ACC112 (cell line): ENCODE data around the gene GFOD1.
A peak's percentile ranks its signal among the peaks of the same experiment; 100 is the strongest.
"Not testable (repeated sequence)": the region's sequence is repeated elsewhere in the genome, so short reads cannot be mapped to it uniquely, and the experiment has no call there.

Experiments
- H2AFZ ChIP-seq: fragments of 200-600 bp; sonication (generic); one replicate; pipeline ENCODE4 v1.6.0; 2017; ENCODE audit warnings: antibody characterized with exemption, low read length; ENCODE audit not compliant: unreplicated experiment
- H3K27ac ChIP-seq: fragments of 200-600 bp; sonication (generic); 2 replicates; pipeline ENCODE4 v1.5.1; 2014; ENCODE audit warnings: low read depth, mild to moderate bottlenecking, antibody characterized with exemption, low read length, moderate library complexity
- H3K27me3 ChIP-seq: fragments of 200-600 bp; sonication (generic); 2 replicates; pipeline ENCODE4 v1.6.1; 2014; ENCODE audit warnings: mild to moderate bottlenecking, antibody characterized with exemption, low read length, moderate library complexity, mixed read lengths; ENCODE audit not compliant: insufficient read depth
- H3K36me3 ChIP-seq: fragments of 200-600 bp; sonication (generic); 2 replicates; pipeline ENCODE4 v1.6.1; 2016; ENCODE audit warnings: mild to moderate bottlenecking, antibody characterized with exemption, low read length, moderate library complexity, mixed read lengths; ENCODE audit not compliant: insufficient read depth
- H3K4me1 ChIP-seq: fragments of 200-600 bp; sonication (generic); one replicate; pipeline ENCODE4 v1.6.1; 2016; ENCODE audit warnings: low read length, mixed read lengths; ENCODE audit not compliant: insufficient read depth, unreplicated experiment, control insufficient read depth
- H3K4me3 ChIP-seq: fragments of 200-600 bp; sonication (generic); 2 replicates; pipeline ENCODE4 v1.5.1; 2014; ENCODE audit warnings: mild to moderate bottlenecking, low read depth, low read length
- H3K79me2 ChIP-seq: fragments of 200-600 bp; sonication (generic); one replicate; pipeline ENCODE4 v1.6.0; 2016; ENCODE audit warnings: low read length; ENCODE audit not compliant: control insufficient read depth, unreplicated experiment, insufficient read depth

Gene GFOD1

DNA sequence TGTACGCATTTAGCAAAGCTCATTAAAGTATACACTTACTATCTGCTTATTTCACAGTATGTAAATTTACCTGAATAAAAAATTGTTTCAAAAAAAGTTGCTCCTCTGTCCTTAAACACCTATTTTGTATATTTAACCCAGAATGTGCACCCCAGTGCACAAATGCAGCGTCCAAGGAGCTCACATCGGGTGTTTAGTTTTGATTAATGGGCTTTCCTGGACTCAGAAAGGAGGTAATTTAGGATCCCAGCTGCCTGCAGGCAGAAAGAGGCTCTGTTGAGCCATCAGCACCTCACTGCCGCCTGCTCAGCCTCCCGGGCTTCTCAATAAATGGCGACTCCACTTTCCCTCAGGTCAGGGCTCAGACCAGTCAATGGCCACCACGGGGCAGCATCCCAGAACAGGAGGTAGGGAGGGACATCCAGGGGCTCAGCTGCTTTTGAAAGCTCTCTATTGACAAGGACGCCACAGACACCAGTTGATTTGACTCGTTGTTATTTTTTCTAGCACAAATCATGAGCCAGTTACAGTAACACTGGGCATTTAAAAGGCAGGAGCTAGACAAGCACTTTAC lies 88.9 kb downstream of the GFOD1 start:
- no peak overlapping the region for H2AFZ ChIP-seq
- no peaks in the 10 kb centered on the region for H3K79me2 ChIP-seq
- H3K27ac ChIP-seq = no peak overlapping the region
- H3K4me1 ChIP-seq = peaks cover 7% of the 10 kb centered on the region
- H3K4me3 ChIP-seq = no peak overlapping the region
- no peaks in the 10 kb centered on the region for H3K36me3 ChIP-seq
- no peaks in the 10 kb centered on the region for H3K27me3 ChIP-seq

DNA sequence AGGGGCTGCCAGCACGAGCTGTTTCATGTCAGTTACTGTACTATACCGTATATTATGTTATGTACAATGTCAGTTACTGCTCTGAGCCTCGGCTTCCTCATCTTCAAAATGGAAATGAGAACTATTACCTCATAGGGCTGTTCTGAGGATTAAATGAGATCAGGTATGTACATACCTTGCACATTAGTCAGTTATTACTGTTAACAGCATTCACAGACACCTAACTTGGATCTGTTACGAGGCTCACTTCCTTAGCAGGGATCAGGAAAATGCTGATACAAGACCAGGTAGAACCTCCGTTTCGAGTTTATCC lies 89.4 kb downstream of the GFOD1 start:
- Histone ChIP-seq H3K36me3 (no peaks in the 10 kb centered on the region), H3K27ac (no peak overlapping the region), H2AFZ (no peak overlapping the region), H3K4me3 (no peak overlapping the region), H3K79me2 (no peaks in the 10 kb centered on the region), H3K4me1 (peaks cover 4% of the 10 kb centered on the region), H3K27me3 (no peaks in the 10 kb centered on the region)

DNA sequence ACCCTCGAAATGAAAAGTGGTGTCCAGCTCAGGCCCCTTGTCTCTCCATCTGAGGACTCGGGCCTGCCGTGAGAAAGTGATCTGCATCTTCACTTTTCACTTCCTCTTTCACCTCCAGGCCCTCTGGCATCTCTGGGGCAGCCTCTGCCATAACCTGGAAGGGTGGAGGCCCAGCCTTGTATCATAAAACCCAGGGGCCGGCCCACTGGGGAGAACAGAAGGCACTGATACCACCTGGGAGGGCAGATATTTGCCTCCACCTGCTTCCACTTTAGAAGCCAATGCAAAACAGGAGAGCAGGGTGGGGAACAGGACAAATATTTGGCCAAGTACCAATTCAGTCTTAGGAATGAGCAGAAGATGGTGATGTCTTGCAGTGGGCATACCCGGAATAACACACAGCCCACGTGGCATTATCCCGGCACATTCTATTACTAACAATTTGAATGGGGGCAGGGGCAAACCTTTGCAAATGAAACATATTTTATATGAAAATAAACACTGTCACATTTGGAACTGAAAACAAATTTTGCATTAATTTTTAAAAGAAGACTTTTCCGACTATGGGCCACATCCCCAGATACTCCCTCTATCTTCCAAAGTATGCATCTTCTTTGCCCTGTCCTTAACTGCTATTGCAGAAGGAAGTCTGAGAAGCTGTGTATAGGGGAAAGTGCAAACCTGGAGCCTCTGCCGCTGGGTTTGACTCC lies 89.9 kb downstream of the GFOD1 start:
- Histone ChIP-seq H2AFZ (no peak overlapping the region), H3K27me3 (no peaks in the 10 kb centered on the region), H3K4me1 (peaks cover 4% of the 10 kb centered on the region), H3K79me2 (no peaks in the 10 kb centered on the region), H3K4me3 (no peak overlapping the region), H3K36me3 (no peaks in the 10 kb centered on the region), H3K27ac (no peak overlapping the region)

DNA sequence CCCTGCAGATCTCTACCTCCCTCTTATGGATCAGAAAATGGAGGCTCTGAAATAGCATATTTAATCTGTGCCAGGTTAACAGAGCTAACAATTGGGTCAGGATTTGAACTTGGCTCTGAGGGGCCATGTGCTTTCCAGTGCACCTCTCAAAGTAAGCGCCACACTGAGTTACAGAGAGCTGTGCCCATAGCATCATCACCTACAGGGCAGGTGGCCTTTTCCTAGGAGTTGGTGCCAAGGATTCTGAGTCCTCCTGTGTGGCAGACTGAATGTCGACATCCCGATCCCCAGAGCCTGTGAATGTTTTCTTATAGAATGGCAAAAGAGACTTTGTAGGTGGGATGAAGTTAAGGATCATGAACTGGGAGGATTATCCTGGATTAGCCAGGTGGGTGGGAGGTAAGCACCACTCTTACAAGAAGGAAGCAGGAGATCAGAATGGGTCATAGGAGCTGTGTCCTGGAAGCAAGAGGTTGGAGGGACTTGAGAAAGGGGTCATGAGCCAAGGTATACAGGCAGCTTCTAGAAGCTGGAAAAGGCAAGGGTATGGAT lies 91.1 kb downstream of the GFOD1 start:
- Histone ChIP-seq H3K36me3 (no peaks in the 10 kb centered on the region), H3K79me2 (no peaks in the 10 kb centered on the region), H3K27ac (no peak overlapping the region), H3K4me3 (no peak overlapping the region), H2AFZ (no peak overlapping the region), H3K4me1 (peaks cover 4% of the 10 kb centered on the region), H3K27me3 (no peaks in the 10 kb centered on the region)

DNA sequence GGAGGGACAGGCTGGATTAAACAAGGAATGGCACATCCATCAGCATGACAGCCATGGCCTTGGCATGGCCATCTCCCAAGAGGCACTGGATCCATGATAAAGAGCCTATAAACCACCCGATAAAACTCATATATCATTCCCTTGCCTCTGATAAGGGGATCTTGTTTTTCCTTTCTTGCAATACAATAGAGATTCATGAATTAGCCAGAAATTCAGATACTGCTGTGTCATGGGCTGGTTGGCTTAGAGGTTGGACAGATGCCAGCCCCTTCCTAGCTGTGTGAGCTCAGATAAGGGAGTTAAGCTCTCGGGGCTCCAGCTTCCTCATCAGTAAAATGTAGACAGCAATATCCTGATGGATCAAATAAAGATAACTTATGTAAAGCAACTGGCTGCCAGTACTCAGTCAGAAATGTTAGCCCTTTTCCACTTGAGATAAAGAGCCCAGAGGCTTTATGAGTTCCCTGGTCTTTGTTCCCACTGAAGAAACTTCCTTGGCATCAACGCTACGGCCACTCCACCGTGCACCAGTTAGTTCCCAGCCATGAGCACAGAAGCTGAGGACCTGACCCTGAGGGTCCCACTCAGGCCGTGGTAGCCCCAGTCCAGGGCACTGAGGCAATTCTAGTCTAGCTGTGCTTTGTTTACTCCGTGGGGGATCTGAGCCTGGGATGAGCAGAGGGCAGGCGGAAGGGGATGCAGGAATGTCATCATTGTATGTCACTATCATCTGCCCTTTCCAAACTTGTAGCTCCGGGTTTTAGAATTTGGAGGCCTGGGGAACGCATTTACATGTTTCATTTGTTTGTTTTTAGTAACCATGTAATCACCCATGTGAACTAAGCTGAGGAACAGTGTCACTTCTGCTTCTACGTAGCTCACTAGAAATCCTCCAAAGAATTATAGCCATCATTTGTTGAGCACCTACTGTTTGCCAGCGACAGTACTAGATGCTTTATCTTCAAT lies 91.8 kb downstream of the GFOD1 start:
- Histone ChIP-seq H3K27me3 (no peaks in the 10 kb centered on the region), H3K4me1 (peaks cover 4% of the 10 kb centered on the region), H2AFZ (peak overlapping the region; percentile 18), H3K4me3 (no peak overlapping the region), H3K36me3 (no peaks in the 10 kb centered on the region), H3K27ac (peak overlapping the region; percentile 58; the same call in 1 of the 2 replicates), H3K79me2 (no peaks in the 10 kb centered on the region)

DNA sequence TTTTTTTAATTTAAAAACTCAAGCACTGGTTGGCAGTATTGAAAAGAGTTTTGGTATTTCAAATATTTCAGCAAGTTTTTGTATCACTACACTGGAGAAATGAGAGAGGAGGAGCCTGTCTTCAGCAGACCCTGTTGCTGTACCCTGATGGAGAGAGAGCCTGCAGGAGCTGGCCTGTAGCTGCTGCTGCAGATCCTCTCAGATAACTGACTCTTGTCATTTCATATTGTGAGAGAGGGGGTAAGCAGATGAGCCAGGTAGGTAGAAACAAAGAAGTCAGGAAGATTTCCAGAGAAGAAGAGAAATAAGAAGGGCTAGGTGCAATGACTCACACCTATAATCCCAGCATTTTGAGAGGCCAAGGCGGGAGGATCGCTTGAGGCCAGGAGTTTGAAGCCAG lies 94.9 kb downstream of the GFOD1 start:
- peaks cover 4% of the 10 kb centered on the region for H3K4me1 ChIP-seq
- no peaks in the 10 kb centered on the region for H3K27me3 ChIP-seq
- H3K27ac ChIP-seq = no peak overlapping the region
- H3K4me3 ChIP-seq = no peak overlapping the region
- no peak overlapping the region for H2AFZ ChIP-seq
- H3K79me2 ChIP-seq = no peaks in the 10 kb centered on the region
- no peaks in the 10 kb centered on the region for H3K36me3 ChIP-seq

DNA sequence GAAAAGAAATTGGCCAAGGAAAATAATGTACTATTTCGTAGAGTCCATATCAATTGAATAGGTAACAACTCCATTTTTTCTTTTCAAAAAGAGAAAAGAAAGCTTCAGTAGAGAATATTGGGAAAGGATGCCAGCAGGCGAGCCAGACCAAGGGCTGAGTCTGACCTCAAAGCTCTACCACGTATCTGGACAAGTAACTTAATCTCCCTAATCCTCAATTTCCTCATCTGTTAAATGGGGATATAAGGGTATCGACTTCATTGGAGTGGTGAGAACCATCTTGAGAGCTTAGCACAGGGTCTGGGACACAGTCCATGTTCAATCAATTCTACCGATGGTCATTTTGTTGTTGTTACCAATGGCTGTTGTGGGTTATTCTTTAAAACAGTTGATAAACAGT lies 95.9 kb downstream of the GFOD1 start:
- peaks cover 4% of the 10 kb centered on the region for H3K4me1 ChIP-seq
- no peak overlapping the region for H3K27ac ChIP-seq
- no peaks in the 10 kb centered on the region for H3K36me3 ChIP-seq
- H3K4me3 ChIP-seq = no peak overlapping the region
- H2AFZ ChIP-seq = no peak overlapping the region
- H3K79me2 ChIP-seq = no peaks in the 10 kb centered on the region
- no peaks in the 10 kb centered on the region for H3K27me3 ChIP-seq

DNA sequence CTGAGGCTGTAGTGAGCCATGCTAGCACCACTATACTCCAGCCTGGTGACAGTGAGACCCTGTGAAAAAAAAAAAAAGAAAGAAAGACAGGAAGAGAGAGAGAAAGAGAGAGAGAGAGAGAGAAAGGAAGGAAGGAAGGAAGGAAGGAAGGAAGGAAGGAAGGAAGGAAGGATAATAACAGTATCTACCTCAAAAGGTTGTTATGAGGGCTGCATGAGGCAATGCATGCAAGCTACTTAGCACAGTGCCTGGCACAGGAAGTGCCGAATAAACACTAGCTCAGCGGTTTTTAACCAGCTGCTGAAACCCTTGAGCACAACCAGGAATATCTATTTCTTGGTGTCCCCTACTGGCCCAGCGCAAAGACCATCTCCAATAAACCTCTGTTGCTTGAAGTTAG lies 96.7 kb downstream of the GFOD1 start:
- Histone ChIP-seq H3K79me2 (no peaks in the 10 kb centered on the region), H3K36me3 (no peaks in the 10 kb centered on the region), H3K27me3 (no peaks in the 10 kb centered on the region), H3K4me1 (peaks cover 3% of the 10 kb centered on the region), H3K4me3 (no peak overlapping the region), H2AFZ (no peak overlapping the region), H3K27ac (no peak overlapping the region)

DNA sequence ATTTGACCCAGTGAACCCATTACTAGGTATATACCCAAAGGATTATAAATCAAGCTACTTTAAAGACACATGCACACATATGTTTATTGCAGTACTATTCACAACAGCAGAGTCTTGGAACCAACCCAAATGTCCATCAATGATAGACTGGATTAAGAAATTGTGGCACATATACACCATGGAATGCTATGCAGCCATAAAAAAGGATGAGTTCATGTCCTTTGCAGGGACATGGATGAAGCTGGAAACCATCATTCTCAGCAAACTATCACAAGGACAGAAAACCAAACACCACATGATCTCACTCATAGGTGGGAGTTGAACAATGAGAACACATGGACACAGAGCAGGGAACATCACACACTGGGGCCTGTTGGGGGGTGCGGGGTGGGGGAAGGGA lies 98.2 kb downstream of the GFOD1 start:
- H3K36me3 ChIP-seq, H3K79me2 ChIP-seq, H3K4me1 ChIP-seq, H3K27ac ChIP-seq, H2AFZ ChIP-seq, H3K4me3 ChIP-seq, H3K27me3 ChIP-seq: not testable (repeated sequence)

DNA sequence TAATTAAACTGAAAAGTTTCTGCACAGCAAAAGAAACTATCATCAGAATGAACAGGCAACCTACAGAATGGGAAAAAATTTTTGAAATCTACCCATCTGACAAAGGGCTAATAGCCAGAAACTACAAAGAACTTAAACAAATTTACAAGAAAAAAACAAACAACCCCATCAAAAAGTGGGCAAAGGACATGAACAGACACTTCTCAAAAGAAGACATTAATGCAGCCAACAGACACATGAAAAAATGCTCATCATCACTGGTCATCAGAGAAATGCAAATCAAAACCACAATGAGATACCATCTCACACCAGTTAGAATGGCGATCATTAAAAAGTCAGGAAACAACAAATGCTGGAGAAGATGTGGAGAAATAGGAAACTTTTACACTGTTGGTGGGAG lies 98.6 kb downstream of the GFOD1 start:
- not testable (repeated sequence) for H3K36me3 ChIP-seq, H3K27me3 ChIP-seq, H3K27ac ChIP-seq, H2AFZ ChIP-seq, H3K79me2 ChIP-seq, H3K4me1 ChIP-seq, H3K4me3 ChIP-seq
